GM18909 (cell line): ENCODE data around the gene DCXR.

Experiments
- ATAC-seq: cut with Tn5 transposase; IDR thresholded peaks from one replicate; pipeline ENCODE4 v1.9.1; 2021; ENCODE audit warnings: mild to moderate bottlenecking; ENCODE audit not compliant: unreplicated experiment, poor library complexity

Gene DCXR

GRCh38 chr17:82015311-82015971 lies 22.1 kb downstream of the DCXR start:
- ATAC-seq, result no peak

DNA sequence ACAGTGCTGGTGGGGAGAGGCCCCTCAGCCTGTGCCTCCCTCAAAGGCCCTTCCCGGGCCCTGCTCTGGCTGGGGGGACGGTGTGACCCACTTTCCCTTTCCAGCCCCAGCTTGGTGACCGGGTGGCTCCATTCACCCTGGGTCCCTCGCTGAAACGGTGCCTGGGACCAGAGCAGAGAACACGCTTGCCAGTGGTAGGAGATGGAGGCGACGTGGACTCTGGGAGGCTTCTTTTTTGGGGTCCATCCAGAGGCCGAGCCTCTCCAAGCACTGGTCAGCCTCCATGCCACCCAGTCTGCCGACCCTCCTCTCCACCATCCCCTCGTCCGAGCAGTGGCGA lies 22.6 kb downstream of the DCXR start:
- no peak for ATAC-seq

- ATAC-seq, result no peak
These were observed 23.1 kb downstream of the DCXR start for GRCh38 chr17:82014432-82014831.

GRCh38 chr17:82013772-82014321 lies 23.6 kb downstream of the DCXR start:
- no peak for ATAC-seq

GRCh38 chr17:82013341-82013740 lies 24.2 kb downstream of the DCXR start:
- no peak for ATAC-seq

DNA sequence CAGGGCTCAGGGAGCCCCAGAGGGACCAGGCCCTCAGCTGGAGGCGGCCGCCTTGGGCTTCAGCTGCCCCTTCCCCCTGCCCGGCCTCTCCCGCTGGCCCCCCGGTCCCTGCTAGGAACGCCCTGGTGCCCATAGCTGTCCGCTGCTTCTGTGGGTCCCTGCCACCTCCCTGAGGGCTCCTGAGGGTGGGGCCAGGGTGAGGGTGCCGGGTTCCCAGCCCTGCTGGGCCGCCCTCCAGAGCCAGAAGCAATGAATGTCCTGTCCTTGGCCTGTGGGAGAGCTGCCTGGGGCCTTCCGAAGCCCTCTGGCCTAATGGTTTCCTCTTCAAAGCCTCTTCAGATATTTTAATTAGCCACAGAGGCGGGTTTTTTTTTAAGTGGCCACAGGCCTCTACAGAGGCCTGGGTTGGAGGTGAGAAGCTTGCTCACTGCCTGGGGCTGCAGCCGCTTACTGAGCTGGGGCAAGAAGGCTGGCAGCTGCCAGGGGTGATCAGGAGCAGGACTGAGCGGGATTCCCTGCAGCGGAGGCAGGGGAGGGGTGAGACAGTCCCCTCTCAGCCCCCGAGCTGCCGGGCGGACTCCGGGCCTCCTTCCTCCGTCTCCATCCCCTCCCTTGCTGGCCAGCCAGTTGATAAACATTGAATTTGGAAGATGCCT lies 24.7 kb downstream of the DCXR start:
- ATAC-seq, result no peak

DNA sequence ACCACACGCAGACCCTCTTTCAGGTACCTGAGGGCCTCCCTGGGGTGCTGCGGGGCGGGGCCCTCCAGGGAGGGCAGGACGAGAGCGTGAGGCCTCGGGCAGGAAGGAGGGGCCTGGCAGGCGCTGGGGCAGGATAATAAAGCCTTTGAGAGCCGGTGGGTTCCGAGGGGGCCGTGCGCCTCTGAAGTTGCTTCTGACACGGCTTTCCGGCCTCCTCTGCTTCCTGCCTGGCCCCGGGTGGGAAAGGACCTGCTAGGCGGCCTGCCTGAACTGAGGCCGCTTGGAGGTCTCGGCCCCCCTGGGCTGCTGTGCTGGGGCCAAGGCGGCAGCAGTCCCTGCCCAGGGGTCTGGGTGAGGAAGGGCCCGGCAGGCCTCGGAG lies 25.2 kb downstream of the DCXR start:
- no peak for ATAC-seq

DNA sequence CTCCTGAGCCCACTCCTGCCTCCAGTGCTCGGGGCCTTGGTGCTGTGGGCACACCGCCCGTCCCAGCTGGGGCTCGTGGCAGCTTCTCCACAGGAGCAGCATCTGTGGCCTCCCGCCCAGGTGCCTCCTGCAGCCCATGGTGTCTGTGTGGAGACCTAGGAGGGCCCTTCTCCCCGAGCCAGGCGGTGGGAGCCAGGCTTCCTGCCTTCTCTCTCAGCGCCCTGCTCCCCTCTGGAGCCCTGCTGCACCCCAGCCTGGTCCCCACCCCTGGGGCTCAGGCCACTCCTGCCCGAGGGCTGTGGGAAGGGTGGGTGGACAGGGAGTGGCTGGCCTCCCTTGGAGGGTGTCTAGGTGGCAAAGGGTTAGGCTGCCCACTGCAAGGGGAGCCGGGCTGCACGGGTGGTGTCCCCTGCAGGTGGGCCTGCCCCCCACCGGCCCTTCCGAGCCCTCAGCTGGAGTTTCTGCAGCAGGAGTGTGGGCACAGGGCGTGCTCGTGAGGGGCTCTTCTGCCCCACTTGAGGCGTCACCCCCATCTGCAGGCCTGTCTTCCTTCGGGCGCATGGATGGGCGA lies 25.8 kb downstream of the DCXR start:
- no peak for ATAC-seq

DNA sequence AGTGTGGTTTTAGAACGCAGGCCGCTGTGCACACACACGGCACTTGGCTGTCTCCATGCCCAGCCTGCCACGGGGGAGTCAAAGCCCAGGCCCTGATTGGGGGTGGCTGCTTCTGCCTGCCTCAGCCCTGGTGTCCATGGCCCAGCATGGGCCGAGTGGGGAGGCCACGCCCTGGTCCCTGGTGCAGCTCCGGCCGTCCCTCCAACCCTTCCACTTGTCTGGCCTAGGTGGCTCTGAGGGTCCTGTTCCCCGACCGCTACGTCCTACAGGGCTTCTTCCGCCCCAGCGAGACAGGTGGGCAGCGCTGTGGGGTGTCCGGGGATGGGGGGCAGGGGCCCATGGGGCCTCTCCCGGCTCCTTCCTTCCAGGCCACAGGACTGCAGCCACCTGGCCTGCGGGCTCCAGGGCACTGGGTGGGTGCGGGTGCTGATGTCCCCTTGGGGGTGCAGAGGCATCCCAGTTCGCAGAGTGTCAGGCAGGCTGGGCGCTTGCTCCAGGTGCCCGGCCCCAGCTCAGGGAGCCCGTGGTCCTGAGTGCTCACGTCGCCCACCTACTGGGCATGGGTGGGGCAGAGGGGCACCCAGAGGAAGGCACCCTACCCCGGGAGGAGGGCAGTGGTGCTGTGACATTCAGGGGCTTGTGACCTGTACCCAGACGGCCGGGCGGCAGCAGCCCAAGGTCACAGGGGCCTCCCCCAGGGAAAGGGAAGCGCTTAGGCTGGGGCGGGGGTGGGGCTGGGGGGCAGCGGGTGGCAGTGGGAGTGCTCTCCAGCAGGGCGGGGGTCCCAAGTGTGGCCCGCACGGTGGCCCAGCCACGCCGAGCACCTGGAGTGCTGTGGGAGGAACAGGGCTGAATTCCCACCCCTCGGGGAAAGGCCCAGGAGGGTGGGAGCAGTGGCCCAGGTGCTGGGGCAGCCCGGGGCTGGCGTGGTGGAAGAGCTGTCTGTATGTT lies 26.6 kb downstream of the DCXR start:
- ATAC-seq, result no peak

DNA sequence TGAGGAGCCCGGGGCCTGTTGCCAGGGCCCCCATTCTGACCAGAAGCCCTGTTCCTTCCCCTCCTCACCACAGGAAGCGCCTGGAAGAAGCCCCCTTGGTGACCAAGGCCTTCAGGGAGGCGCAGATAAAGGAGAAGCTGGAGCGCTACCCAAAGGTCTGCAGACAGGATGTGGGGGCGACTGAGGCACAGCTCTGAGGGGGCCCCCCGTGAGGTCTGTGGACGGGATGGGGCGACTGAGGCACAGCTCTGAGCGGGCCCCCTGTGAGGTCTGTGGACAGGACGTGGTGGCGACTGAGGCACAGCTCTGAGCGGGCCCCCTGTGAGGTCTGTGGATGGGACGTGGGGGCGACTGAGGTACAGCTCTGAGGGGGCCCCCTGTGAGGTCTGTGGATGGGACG lies 28.1 kb downstream of the DCXR start:
- ATAC-seq, result no peak

GRCh38 chr17:82008941-82009405 lies 28.5 kb downstream of the DCXR start:
- ATAC-seq, result no peak

- no peak for ATAC-seq
These were observed 29.1 kb downstream of the DCXR start for GRCh38 chr17:82008258-82008940.

- ATAC-seq, result no peak
These were observed 29.8 kb downstream of the DCXR start for GRCh38 chr17:82007495-82008257.

- no peak for ATAC-seq
These were observed 30.3 kb downstream of the DCXR start for GRCh38 chr17:82007228-82007494.

DNA sequence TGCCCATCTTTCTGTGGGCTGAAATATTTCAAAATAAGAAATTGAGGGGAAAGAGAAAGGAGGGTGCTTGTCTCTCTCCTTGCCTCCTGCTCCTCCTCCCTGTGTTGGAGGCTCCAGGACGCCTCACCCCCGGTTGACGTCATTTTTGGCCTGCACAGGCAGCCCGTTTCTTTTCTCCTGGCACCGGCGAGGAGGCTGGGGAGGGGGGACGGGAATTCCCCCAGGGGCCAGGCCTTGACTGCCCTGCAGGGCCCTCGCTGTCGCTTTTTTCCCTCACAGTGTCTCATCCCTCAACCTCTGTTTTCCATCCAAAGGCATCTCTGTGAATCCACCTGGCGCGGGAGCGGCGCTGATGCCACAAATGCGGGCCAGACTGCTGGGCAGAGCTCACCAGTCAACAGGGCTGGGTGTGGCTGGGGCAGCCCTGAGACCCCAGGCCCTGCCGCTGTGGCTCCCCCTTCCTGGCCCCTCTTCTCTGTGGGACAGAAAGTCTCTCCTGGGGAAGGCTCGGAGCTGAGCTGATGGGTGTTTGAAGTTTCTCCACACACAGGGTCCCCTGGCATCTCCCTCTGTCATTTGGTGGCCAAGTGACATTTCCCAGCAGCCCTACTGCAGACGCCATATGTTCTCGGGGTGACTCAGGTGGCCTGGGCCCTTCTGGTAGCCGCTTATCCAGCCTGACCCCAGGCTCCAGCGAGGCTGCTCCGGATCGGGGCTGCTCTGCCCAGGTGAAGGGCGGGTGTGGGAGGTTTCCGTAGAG lies 30.8 kb downstream of the DCXR start:
- no peak for ATAC-seq

GRCh38 chr17:82005701-82006348 lies 31.7 kb downstream of the DCXR start:
- ATAC-seq, result no peak

DNA sequence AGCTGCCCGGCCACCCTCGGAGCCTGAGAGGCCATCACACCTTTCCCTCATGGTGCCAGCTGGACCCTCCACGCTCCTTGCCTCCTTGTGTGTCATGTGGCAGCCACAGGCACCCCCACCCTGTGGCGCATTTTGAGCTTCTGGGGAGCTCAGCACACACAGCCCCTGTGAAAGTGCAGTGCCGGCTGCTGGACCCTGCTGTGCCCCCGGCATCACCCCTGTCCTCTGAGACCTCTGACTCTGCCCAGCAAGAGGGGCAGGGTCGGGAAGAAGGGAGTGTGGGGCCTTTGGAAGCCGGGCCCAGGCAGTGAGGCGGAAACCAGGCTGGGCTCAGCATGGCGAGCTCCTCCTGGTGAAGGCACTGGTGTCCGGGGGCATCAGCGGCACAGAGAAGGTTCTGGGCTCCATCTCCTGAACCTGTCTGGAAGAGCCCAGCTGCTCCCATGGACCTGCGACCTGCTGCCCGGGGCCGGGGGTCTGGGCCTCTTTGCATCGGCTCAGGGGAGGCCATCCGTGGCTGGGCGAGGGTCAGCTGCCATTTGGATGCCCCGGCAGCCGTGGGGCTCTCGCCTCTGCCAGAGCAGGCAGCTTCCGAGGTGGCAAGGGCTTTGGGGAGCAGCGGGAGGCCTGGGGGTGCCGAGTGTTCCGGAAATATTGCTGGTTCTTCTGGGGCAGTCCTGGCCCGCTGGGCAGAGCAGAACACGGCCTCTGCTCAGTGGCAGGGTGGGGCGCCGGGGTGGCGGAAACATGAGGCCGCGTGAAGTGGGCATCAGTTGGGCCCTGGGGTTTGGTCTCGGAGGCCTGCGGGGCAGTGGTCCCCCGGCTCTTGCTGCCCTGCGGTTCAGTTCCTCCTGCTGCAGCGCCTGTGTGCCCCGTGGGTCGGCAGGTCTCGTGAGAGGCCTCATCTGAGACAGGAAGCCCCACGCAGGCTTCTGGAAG lies 32.7 kb downstream of the DCXR start:
- no peak for ATAC-seq
